Endothelial cell of hepatic sinusoid (primary cell): ENCODE results near the gene PPP1CA.

Source experiments
- in situ Hi-C: cut with HindIII; loops from 2 replicates; pipeline ENCODE4 v1.10.0; 2017; ENCODE audit warnings: low sequenced_read_pairs

PPP1CA gene

DNA sequence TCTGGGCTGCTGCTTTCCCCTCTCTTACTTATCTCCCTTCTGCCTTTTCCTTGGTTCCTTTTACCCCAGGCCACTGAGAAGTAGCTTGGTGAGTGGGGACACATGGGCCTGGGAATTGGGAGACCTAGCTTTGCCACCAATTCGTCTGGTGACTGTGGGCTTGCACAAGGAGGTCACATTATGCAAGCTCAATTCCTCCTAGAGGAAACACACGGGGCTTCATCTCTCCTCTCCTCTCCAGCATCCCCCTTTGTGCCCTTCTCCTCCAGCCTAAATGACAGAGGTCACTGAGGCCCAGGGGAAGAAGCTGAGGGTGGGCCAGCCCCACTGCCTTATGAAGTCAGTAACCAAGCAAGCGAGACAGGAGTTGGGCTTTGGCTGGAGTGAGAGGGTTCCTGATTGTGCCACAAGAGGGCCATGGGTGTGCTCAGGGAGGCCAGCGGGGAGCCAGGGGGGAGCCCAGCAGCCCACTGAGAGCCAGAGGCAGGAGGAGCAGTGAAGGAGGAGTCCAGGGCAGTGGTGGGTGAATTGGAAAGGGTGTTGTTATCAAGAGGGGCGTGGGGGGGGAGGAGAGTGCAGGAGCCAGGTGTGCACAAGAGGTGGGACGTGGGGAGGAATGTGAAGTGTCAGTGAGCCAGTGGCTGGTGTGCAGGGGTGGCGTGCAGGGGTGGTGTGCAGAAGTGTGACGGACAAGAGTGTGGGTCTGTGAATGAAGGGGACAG is 30.3 kb downstream of the PPP1CA start:
- in situ Hi-C loops, result no loop called here

DNA sequence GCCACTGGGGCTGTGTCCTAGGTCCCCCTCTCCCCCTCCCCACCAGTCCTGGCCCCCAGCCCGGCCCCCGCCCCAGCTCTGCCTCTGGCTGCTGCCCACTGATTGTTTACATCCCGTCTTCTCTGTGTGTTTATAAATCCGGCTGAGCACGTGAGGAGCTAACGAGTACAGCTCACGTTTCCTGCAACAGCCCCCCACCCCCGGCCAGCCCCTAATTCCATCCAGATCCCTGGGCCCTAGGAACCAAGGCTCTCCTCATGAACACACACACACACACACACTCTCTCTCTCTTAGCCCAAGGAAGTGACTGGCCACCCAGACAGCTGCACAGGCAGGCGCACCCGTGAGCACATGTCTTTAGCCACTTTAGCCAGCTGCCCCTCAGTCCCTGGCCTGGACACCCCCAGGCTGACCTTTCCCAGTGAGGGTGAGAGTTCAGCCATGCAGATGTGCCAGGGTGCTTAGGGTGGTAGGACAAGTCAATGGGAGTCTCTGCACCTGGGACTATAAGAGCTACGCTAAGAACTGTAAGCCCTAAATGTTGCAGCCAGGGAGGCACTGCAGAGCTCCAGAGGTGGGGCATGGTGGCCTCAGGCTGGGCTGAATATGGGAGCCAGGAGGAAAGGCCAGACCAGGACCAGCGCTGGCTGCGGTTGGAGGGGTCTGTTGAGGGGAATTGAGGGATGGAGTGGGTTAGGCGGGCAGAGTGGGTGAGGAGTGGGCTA is 31.1 kb downstream of the PPP1CA start:
- in situ Hi-C loops, result no loop called here

- in situ Hi-C loops, result no loop called here
These were observed 31.8 kb downstream of the PPP1CA start for GRCh38 chr11:67369801-67370284.

DNA sequence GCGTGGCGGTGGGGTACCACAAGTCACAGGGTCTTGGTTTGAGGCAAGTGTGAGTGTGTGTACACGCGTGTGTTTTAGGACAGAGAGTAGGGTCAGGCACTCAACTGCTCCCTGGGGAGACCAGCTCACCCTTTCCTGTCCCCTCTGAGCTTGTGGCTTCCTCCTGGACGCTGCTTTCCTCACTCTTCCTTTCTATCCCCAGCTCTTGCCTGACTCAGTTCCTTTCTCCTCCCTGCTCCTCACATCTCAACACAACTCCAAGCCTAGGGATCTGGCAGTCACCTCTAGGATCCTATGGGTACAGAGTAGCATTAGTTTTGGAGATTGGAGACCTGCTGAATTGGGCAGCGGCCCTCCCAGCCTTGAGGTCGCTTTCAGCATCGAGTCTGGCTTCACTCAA is 32.4 kb downstream of the PPP1CA start:
- in situ Hi-C loops, result no loop called here

DNA sequence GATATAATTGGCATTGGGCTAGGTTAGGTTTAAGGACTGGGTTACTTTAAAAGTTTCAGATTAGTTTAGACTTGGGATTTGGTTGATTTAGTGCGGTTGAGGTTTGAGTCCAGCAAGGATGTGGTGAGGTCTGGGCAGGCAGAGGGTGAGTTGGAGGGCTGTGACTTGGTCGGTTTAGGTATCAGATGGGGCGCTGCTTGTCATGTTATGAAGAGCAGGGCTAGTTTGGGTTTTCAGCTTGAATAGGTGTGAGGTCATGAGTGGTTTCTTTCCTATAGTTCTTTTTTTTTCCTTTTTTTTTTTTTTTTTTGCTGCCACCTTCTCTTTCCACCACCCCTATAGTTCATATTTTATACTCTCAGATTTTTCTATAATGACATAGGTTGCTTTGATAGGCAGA is 33.0 kb downstream of the PPP1CA start:
- in situ Hi-C loops, result no loop called here

DNA sequence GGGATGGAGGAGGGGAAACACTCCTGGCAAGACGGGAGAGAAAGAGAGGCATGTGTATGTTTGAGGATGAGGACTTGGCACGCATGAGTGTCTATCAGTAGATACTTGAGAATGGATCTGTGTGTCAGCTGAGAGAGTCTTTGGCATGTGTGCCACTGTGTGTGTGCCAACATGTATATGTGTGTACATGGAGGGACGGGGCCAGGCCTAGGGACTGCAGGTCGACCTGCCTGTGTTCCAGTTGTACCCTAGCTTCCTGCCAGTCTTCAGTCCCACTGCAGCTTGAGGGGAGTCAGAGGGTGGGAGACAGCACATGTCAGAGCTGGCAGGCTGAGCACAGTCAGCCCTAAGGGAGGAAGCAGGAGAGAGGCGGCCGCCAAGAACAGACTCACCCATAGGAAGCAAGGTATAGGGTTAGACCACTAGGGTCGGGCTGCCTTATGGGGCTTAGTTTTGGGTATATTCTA is 33.9 kb downstream of the PPP1CA start:
- in situ Hi-C loops, result no loop called here

DNA sequence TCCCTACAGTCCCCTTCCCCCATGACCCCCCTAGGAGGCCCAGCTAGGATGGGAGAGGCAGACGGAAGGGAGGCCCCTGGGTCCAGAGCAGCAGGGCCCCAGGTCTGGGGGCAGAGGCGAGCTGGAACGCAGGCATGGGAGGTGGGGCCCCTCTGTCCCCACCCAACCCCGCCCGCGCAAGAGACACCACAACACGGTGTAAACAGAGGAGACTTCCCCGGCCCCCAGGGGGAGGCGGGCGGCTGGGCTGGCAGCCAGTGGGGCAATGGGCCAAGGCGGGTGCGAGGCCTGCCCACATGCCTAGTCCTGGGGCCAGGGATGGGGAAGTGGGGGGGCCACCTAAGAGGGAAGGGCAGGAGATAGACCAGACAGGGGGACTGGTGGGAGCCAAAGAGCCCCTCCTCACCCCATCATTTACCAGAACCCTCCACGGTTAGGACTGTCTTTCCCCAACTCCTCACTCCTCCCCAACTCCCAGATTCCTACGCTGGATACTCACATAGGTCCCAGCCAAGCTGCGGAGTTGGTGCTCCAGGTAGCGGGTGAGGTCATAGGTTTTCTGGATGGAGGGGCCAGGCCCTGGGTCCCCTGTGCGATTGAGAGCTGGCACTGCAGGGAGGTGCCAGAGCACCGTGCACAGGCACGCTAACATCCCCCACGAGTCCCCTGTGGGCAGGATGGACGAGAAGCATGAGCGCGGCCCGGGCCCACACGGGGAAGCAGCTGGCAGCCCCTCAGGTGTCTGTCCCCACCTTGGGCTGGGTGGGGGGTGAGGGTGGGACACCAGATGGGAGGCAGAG is 34.5 kb downstream of the PPP1CA start:
- in situ Hi-C loops, result no loop called here

- in situ Hi-C loops, result no loop called here
These were observed 35.1 kb downstream of the PPP1CA start for GRCh38 chr11:67366546-67366945.

- in situ Hi-C loops, result no loop called here
These were observed 35.8 kb downstream of the PPP1CA start for GRCh38 chr11:67365736-67366444.

DNA sequence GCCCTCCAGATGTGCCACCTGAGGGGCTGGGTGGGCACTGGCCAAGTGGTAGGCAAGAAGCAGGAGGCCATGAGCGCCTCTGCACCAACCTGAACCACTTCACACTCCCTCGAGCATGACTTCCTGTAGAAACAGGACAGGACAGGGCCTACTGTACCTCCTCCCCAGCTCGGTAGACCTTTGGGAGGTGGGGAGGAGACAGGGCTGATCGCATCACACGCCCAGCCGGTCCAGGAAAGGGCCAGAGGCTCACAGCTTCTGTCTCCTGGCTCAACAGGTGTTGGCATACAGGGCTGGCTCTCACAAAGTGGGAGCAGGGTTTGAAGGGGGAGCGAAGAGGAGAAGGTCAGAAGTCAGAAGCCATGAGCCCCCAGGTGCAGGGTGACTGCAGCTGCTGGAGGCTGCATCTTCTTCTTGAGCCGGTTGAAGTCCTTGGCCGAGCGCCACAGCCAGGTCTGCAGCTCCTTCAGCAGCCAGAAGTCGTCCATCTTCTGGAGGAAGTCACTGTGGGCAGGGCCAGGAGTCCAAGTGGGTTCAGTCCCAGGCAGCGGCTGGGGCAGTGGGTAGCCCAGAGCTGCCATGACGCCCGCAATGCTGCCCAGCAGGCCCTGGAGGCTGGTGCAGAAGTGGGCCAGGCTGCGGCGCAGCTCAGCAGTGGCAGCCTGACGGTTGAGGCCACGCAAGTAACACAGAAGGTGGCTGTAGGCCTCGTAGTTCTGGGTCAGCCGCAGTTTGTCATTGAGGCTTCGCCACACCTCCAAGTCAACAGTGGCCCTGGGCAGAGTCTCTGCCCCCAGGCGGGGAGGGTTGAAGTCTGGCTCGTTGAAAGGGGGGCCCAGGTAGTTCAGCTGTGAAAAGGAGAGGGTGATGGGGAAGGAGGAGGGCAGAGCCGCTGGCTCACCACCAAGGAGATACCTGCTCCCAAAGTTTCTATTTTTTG is 36.6 kb downstream of the PPP1CA start:
- in situ Hi-C loops, result no loop called here

- in situ Hi-C loops, result no loop called here
These were observed 37.5 kb downstream of the PPP1CA start for GRCh38 chr11:67364169-67364568.

GRCh38 chr11:67357831-67358670 is 43.6 kb downstream of the PPP1CA start:
- in situ Hi-C loops, result no loop called here

GRCh38 chr11:67356864-67357561 is 44.6 kb downstream of the PPP1CA start:
- in situ Hi-C loops, result no loop called here

DNA sequence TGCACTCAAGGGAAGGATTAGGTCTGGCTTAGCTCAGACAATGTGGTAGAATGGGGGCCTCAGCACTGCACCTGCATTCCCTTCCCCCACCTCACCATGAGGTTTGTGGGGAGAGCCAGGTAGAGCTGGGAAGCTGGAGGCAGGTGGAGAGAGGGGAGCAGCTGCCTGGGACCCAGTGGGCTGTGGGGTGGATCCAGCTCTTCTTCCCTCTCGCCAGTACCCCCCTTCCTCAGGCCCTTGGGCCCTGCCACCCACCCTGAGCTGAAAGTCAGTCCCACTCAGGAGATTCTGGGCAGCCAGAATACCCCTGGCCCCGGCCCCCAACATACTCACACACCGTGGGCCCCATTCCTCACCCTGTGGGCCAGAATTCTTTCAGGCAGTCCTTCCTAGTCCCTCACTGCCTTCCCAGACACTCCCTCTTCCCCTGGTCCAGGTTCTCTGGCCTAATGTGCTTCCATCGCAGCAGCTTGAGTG is 45.2 kb downstream of the PPP1CA start:
- in situ Hi-C loops, result no loop called here

DNA sequence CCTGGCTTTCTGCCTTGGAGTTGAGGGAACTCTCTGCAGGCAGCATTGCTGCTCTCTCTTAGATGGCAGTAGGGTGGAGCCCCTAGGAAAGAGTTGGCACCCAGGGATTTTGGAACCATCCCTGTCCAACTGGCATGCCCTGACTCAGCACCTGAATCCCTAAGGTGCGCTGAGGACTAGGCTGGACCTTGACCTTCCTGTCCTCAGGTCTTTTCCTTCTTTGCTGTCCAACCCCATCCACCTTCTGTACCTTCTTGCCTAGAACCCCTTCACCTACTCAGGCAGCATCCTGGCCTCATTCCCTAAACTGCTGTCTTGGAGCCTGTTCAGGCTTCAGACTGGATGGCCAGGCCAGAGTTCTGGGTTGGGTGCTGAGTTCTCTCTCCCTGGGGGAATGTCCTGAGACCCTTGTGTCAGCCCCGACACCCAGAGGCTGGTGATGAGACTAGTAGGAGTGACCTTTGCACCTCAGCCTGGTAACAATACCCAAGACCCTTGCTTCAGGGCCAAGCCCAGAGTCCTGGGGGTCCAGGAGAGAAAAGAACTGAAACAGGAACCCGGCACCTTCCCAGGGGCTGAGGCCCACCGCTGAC is 45.8 kb downstream of the PPP1CA start:
- in situ Hi-C loops, result no loop called here

DNA sequence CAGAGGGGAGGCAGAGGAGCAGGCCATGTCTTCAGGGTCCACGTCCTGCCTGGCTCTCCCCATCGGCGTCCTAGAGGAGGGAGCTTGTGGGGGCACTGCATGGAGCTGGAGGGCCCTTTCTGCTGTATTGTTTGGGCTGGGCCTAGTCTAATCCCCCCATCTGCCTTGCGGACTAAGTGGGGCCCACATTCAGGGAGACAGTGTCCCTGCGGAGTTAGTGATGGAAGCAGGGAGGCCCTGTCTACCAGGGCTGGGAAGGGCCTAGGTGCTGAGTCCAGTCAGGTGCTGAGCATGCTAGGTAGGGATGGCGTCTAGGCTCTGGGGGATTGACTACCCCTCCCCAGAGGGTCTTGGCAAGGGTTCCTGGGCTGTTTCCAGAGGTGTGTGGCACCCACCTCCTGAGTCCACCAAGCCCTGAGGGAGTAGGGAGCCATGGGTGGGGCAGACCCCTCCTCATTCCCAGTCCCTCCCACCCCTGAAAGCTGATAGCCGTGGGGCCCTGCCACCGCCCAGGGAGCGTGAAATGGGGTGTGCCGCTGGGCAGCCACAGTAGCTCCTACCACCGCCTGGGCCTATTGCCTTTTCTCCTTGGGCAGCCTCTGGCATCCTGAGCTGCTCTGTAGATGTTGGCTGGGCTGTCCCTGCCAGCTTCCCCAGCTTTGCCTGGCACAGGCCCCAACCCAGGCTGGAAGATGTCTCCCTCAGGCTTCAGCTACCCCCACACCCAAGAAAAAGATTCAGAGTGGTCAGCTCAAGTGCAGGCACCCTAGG is 46.5 kb downstream of the PPP1CA start:
- in situ Hi-C loops, result no loop called here
